Measurements from ENCODE around the gene UFC1.

UFC1 gene

GRCh38 chr1:161193561-161194235 is 39.9 kb downstream of the UFC1 start:
- DNase-seq (ENCODE audit: low read depth): peak; percentile 69

- no peak for DNase-seq (ENCODE audit: low read depth)
Measured at GRCh38 chr1:161195171-161195570, 41.4 kb downstream of the UFC1 start.

DNA sequence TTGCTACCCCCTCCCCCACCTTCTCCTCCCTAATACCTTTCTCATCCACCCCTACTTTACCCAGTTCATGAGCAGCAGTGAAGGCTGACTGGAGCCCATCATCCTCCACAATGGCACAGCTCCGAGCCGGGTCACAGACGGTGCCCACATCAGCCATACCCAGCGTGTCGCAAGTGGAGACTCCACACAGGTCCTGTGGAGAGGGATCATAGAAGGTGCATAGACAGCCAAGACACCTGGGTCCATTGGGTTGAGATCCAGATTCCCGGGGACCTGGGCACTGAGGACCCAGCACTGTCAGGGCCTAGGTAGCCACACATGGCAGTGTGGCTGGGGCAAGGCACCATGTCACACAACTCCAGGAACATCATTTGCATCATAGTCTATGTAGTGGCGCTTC is 42.3 kb downstream of the UFC1 start:
- no peak for DNase-seq (ENCODE audit: low read depth)

DNA sequence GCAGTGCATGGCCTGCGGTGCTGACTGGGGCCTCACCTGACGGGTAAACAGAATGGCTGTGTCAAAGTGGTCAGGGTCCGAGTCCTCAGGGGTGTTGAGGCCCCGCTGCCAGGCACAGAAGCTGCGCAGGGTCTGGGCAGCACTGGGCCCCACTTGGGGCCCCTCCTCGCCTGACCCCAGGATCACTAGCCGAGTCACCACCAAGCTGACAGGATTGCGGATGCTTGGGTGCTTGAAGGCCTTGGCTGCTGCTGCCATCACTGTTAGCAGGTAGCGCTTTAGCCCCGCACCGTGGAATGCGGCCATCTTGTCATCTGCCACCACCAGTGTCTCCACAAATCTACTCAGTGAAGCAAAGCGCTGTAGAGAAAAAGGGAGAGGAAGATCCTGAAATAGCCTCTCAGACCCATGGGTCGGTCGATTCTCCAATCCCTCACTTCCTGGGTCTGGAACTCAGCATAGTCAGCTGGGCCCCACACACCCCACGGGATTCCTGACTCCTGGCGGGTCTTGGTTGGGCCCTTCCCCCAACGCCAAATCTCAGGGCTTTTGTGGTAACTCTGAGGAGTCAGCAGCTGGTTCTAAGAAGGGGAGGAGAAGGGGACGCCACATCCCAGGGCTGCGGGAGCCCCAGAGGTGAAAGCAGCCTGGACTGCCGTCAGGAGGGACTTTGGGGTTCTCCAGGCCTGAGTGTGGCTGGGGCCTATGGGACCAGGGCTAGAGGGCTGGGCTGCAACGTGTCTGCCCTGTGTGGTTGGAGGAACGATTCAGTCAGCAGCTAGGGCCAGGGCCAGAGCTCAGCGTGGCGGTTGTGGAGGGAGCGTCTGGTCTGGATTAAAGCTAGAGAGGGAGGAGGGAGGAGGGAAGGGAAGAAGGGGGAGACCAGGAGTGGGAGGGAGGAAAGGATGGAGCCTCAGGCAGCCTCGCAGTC is 43.0 kb downstream of the UFC1 start:
- peak; percentile 94 for DNase-seq (ENCODE audit: low read depth)

DNA sequence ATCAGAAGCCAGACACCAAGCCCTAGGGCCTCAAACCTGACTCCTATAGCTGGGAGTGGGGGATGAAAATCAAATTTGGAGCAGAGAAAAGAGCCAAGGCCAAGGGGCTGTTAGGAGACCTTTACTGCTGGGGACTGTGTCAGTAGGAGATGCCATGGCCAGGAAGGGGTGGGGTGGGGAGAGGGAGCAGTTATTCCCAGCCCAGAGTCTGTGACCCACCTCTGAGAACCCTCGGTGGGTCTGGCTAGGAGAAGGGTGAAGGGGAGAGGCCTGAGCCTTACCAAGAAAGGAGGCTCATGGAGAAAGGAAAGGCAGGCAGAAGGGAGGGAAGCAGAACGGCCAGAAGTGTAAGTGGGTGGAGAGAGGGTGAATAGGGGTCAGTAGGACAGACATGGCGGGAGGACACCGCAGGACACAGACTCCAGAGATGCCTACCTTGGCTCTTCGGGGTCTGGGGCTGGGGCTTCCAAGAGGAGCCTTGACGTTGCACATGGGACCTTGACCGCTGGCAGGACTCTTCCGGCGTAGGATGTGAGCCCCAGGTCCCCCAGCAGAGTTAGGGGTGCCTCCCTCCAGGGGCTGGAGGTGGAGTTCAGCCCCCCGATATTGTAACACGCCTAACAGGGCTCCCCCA is 43.9 kb downstream of the UFC1 start:
- no peak for DNase-seq (ENCODE audit: low read depth)

DNA sequence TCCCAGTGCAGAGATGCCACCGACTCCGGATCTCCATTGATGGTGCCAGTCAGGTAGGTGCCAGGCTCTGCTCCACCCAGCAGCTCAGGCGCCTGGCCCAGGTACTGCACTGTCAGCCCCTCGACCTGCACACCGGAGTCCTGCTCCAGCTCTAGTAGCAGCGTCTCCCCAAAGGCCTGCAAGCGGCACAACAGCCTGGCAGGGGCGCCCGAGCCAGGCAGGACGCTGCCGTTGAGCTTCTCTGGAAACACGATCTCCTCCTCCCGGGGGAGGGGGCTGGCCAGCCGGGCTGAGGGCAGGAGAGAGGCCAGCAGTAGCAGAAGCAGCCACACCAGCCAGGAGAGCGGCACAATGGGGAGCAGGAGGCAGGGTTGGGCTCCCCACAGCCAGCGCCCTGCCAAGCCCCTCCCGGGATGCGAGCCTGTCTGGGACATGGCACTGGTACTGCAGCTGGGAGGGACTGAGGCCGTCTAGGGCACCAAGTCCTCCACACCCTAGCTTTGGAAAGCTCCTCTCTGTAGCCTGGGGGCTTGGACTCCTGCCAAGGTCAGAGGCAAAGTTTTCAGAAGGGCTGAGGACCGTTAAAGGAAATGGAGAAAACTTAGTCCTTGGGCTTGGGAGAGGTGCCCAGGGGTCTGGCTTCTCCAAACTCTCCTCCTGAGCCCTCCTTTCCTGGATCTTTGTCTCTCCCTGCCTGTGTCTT is 44.6 kb downstream of the UFC1 start:
- peak; percentile 85 for DNase-seq (ENCODE audit: low read depth)

- peak; percentile 88 for DNase-seq (ENCODE audit: low read depth)
Measured at GRCh38 chr1:161198897-161199431, 45.2 kb downstream of the UFC1 start, which contains the start of gene ADAMTS4. TSS of gene ADAMTS4 (minus strand) at chr1:161199054. CDS start at chr1:161198627, 427 bp downstream.

- DNase-seq (ENCODE audit: low read depth): no peak
Measured at GRCh38 chr1:161199506-161200139, 45.8 kb downstream of the UFC1 start.

DNA sequence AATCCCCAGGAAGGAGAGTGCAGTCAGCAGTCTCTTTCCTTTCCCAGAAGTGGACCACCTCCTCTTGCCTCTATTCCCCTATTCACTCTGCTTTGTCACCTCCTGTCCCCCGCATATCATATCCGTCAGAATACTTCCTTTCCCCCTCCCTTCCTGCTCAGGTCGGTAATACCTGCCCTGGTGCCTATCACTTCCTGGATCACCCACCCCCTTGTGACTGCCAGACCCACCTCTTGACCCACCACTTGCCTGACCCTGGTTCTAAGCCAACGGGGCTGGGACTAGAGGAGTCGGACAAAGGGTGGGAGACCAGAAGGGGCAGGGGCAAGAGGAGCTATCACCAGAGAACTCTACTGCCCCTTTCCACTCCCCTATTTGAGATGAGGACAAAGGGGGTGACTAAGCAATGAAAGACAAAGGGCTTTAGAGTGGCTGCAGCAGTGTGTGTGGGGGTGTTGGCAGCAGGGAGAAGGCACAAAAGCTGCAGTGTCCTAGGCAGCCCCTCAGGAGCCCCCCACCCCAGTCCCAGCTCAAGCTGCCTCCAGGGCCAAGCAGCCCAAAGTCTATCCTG is 46.7 kb downstream of the UFC1 start:
- DNase-seq (ENCODE audit: low read depth): no peak

DNA sequence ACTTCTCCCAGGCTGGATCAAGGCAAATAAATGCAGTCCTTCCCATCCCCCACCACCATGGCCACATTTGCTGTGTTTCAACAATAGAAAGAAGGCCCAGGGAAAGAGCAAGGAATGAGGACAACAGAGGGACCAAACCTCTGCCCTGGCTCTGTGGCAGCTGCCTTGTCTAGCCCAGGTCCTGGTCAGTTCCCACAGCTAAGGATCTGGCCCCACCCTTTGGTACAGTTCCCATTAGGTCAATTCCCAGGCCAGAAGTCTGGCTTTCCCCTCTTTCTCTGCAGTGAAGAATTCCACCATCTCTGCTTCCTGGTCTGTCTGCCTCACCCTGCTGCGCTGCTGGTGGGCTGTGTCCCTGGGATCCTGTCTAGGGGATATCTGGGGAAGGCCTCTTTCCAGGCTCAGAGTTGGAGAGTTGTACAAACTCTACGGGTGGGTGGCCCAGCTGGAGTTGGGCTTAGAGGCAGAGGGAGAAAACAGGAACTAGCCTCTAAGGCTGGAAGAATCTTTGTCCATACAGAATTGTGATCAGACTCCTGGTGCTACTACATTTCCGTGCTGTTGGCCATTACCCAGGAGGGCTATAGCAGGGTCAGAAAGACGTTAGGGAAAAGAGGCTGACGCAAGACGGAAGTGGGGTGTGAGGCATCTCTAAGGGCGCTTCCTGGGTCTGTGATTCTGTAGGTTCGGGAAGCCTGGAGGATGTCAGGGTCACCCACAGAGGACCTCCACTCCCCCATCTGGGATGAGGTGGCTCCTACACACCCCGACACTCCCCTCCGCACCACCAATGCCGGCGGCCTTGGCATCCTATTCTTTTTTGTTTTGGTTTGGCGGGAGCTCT is 47.4 kb downstream of the UFC1 start:
- DNase-seq (ENCODE audit: low read depth): peak; percentile 79

DNA sequence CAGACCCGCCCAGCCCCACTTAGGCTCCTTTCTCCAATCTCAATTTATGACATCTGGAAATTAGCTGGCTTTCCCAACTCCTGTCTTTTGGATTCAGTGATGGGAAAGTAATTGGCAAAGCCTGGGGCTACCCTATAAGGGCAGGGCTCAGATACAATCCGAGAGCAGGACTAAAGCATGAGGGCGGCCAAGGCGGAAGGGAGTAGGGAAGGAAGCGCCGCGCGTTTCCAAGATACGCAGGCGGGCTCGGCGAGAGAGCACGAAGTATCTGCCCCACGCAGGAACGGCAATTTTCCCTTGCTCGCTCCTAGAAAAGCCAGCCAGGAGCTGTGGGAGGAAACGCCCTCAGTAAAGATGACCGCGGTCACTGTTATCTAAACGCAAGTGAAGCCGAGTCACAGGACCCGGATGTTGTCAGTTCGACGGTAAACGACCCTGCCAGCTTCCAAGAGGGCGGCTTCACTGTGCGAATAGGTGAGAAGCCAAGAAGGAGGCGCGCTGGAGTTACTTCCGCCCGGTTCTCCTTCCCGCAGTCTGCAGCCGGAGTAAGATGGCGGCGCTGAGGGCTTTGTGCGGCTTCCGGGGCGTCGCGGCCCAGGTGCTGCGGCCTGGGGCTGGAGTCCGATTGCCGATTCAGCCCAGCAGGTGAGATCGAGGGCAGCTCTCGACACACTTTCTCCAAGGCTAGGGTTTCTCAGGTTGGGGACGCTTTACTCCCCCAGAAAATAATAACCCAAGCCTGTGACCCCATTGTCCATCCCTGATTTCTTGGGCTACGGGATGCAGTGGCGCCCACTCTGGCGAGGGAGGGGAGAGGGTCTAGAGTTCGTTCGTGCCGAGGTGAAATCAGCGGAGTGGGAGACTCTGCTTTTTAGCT is 48.3 kb downstream of the UFC1 start, which contains the start of gene NDUFS2:
Gene NDUFS2, plus strand, starts transcription at position 532 of the 877 bp plus-strand sequence. Its CDS starts 19 bp downstream, at position 551.
- DNase-seq (ENCODE audit: low read depth): peak; percentile 98

DNA sequence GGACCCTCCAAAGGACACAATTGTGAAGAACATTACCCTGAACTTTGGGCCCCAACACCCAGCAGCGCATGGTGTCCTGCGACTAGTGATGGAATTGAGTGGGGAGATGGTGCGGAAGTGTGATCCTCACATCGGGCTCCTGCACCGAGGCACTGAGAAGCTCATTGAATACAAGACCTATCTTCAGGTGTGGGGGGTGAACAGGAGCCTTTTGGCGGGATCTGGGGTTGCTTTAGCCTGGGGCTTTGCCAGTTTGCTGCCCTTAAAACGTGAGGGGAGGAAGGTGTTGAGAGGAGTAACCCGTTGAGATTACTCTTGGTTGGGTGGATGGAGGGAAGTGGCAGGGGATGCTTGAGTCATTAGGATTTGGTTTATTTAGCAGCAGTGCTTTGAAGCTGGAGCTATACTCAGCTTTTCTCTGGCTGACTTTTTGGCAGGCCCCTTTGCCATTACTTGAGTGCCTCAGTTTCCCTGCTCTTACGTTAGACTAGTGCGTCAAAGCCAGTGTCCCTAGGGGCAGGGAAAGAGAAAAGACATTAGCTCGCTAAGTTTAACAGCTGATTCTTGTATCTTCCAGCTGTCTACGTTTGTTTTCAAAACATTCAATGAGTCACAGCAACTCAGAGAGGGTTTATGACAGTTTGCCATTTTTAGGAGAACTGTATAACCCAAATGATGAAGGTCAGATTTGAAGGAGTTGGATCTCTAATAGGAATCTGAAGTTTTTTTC is 52.8 kb downstream of the UFC1 start:
- DNase-seq (ENCODE audit: low read depth): no peak

DNA sequence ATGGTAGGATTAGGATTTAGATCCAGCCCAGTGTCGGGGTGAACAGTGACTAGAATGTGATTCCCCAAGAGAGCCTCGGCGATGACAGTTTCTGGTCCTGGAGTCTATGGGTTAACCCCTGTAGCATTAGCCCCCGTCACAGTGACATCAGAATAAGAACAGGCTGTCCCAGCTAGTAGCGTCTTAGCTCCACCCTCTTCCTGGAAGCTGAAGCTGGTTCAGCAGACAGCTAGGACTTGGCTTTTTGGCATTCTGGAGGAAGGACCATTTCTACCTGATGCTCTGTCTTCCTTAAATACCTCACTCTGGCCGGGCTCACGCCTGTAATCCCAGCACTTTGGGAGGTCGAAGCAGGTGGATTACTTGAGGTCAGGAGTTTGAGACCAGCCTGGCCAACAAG is 53.4 kb downstream of the UFC1 start:
- DNase-seq (ENCODE audit: low read depth): peak; percentile 71
